DMS79 (cell line): ENCODE data around the gene SCTR.

ENCODE experiments used
- DNase-seq: peaks from one replicate; lab custom pipeline; 2025; lab: John Stamatoyannopoulos, UW

SCTR gene

DNA sequence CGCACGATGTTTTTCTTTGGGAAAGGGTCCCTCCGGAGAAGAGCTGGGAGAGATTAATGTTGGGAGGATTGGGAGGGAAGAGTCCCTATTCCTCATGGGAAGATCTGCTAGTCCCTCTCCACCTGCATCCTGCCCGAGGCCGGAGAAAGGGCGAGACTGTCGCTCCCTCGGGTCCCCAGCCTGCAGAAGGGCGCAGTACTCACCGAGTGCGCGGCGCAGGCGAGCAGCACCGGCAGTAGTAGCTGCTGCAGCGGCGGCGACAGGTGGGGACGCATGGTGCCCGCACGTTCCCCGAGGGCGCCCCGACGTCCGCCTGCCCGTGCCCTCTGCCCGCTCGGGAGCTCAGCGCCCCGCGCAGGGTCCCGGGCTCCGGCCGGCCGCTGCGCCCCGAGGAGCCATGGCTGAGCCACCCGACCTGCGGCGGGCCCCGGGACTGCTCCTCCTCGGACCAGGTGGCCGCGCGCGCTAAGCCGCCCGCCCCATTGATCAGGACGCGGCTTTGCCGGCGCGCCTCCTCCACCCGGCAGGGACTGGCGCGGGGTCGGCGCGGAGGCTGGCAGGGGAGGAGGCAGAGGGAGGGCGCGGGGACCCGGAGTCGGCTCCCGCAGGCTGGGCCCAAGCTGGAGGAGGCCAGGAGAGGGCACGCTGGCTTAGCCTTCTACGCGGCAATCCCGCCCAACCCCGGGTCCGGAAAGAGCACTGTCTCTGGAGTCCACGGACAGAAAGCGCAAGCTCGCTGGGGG, at the start of gene SCTR:
Gene SCTR (minus strand): TSS at position 532 of the 743 bp plus-strand sequence. CDS start 257 bp downstream, at position 275.
- DNase-seq: peak; percentile 15

DNA sequence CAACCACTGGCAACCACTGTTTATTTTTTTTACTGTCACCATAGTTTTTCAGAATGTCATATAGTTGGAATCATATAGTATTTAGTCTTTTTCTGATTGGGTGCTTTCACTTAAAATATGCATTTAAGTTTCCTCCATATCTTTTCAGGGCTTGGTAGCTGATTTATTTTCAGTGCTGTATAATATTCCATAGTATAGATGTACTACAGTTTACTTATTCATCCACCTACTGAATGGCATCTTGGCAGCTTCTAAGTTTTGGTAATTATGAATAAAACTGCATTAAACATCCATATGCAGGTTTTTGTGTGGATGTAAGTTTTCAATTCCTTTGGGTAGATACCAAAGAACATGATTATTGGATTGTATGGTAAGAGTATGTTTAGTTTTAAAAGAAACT, 43.0 kb upstream of the SCTR start:
- DNase-seq: no peak

DNA sequence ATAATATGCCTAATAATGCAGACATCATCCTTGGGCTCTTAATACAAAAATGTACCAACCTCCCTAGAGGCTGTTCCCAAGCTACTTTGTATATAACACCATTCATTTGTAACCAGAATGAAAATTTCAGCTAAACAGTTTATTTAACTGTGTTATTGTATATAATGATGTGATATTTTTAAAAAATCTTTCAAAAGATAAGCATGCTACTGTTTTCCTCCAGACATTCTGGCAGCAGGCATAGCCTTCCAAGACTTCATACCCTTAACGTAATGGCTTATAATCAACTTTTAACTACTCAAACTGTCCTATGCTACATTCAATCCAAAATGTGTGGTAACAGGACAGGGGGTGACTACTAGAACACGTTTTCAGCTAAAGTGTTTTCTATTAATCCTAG, 41.2 kb upstream of the SCTR start:
- no peak for DNase-seq

DNA sequence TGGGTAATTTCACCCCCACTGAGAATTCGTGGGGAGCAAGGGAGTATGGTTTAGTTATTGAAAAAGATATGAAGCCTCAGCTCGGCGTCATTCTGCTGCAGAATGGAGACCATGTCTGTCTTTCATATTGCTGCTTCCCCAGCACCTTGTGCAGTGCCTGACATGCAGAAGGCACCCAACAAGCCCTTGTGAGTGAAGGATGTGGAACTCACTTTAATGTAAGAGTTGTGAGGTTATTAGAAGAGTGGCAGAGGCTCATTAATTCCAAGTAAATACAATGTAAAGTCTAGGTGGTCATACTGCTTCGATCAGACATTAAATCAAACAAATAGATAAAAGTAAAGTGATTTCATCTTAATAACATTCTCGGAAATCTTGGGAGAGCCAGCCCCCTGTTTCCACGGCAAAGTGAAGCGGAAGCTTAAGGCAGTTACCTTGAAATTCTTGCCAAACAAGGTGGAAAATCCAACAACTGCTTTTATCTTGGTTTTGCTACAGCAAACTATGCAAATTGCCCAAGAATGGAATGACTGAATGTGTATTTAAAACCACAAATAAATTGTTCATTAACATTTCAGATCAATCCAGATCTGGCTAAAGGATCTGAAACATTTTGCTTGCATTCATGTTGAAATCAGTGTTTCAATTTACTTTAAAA, 29.5 kb upstream of the SCTR start:
- DNase-seq: no peak

DNA sequence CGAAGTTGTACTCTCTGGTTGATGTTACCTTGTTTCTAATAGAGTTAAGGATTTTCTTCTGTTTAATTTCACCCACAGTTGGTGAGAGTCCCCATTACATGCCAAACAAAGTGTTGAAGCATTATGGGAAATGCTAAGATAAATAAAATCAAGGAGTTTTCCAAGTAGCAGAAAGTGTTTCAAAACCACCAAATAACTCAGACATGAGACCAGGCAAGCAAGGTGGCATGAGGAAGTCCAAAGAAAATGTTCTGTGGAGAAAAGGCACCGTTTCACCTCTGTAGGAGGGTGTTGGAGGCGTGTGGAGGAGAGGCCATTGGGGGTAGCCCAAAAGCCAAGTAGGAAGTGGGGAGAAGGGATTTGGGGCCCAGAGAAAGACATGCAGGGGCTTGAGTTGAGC, 28.6 kb upstream of the SCTR start:
- DNase-seq: no peak

DNA sequence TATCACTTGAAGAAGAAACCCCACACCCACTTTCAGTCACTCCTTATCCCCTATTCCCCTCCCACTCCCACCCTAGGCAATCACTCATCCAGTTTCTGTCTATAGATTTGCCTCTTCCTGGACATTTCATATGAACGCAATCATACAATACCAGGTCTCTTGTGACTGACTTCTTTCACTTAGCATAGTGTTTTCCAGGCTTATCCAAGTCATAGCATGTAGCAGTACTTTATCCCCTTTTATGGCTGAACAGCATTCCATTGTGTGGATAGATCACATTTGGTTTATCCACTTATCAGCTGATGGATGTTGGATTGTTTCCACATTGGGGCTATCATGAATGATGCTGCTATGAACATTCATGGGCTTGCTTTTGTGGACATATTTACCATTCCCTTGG, 26.6 kb upstream of the SCTR start:
- no peak for DNase-seq

DNA sequence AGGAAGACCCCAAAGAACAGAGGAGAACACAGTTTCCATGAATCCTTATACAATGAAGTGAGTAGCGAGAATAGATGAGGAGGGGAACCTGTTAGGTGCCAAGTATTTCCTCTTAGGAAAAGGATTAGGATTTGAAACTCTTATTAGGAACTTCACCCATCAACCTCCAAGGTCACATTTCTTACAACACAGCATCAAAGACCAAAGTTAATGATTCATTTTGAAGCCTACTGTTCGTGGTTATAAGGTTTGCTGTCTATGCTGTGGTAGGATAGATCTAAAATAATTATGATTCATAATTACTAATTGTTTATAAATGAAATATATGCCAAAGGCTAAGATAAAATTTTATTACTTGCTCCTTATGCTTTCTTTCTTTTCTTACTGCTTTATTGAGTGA, 26.1 kb upstream of the SCTR start:
- no peak for DNase-seq

DNA sequence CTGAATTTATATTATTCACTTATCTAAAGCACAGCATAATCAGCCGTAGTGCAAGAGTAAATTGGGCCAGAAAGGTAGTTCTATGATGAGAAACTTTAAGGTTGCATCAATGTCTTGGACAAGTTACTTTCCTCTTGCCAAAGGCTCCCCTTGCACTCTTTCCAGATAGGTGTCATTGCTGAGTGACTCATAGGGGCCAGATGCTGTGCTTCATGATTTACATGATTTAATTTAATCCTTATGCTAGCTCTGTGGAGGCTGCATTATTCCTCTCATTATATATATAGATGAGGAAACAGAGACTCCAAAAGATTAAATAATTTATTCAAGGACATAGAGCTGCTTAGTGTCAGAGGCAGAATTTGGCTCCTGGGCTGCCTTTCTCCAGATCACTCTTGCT, 25.0 kb upstream of the SCTR start:
- no peak for DNase-seq

DNA sequence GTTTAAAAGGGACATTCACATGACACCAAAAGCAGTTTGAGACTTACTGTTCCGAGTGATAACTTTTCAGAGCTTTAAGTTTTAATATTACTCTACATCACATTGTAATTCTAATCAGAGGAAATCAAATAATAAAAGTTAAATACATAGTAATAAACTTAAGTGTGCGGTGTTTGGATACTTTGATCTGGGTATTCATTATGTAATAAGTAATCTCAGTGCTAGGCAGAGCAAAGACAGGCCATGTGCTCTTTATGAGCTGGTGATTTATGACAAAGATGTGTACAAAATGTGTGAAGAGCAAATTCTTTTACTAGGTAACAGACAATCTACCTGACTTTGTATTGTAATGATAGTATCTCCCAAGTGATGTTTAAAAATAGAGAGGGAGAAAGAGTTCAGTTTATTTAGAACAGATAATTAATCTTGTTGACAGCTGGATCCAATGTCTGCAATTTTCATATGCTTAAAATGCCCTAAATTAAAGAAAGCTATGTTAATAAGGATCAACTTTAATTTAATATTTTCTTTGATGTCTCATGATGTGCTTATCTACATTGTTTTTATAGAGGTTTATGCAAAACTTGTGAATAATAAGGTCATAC, 24.3 kb upstream of the SCTR start:
- no peak for DNase-seq

DNA sequence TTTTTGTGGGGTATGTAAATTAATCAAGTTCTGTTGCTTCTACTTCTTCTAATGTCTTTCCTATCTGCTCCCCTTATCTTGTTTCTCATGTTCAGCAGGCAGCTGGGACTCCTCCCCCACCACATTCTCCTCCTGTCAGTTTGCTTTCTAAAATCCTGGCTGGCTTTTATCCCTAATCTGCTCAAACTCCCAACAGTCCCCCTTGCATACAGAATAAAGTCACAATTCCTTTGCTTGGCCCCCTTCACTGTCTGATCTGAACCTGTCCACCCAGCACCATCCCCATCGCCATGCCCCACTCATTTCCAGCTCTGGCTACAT, 22.1 kb upstream of the SCTR start:
- no peak for DNase-seq

DNA sequence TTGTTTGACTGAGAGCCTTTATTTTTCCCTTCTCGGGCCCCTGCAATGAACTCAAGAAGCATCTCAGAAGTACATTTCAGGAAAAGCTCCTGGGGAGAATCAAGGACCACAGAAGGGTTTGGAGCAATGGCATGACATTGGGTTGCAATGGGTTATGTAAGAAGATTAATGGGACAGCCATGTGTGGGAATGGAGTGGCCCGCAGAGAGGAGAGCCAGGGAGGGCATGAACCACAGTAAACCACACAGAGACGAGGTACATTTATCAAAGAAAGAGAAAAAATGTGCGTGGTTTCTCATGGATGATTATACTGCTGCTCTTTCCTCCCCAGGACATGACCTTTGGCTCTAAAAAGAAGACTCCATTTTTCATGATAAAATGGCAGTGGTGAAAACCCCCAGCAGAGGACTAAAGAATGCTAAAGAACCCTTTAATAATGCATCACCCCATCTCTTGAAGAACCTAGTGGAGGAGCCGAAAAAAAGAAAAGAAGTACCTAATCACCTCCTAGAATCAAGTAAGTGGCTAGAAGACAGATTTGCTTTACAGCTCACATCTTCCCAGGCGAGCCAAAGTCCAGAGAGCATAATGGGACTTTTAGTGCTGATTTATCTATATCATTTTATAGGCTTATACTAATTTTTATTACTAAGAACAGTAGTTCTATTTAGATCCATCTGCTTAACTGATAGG, 21.6 kb upstream of the SCTR start:
- no peak for DNase-seq

DNA sequence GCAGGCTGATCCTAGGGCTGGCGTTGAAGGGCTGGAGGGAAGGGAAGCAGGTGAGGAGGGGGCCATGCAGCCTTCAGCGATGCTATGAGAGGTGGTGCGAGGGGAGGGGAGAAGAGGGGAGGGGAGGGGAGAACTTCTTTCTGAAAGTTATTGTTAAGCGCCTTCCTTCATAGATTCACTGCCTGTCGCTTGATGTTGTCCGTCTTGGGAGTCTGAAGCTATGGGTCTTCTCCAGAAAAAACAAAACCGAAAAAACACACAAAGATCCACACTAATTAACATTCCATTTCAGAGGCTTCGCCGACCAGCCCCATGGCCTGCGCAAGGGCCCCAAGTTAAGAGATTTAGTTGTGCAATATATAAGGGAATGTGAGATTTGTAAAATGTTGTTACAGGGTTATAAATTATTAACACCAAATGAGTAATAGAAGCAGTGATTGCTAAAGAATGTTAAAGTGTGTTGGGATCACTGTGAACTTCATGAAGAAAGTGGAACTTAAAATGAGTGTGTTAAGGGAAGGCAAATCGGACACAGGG, 20.7 kb upstream of the SCTR start:
- DNase-seq: no peak

DNA sequence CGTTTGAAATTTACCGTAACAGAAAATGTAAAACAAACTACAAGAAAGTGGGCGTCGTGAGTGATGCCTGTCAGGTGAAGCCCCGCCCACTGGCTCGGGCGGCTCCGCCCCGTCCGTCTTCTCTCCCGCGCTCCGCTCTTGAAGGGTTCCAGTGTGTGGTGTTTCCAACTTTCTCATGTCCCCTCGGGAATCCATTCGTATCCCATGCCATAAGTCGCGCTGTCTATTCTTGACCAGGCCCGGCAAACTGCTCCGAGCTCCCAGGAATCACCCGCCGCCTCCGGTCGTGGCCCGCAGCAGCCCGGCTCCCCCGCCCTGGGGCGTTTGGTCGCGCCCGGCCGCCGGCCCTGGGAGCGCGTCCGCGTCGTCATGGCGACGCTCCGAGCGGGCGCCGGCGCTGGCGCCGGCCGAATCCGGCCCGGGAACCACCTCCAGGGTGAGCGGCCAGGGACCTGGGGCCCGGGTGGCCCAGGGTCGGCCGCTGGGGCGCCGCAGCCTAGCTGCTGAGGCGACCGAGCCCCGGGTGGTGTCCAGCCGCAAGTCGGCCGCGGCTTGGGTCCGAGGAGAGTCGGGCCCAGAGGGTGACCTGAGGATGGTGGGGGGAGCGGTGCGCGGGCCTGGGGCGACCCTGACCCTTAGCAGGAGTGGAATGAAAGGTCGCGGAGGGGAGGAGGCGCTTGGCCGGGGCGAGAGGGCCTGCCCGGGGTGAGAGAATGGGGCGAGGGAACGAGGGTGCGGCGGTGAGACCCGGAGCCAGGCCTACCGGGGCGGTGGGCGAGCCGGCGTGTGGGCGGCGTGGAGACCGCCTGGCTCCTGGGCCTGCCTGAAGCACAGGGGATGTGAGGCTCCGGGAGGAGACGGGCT, 20.0 kb upstream of the SCTR start, which contains the start of gene CFAP221:
Gene CFAP221 (plus strand): TSS at position 375 of the 864 bp plus-strand sequence. CDS start 1,683 bp downstream, outside the sequence.
- peak; percentile 56 for DNase-seq

DNA sequence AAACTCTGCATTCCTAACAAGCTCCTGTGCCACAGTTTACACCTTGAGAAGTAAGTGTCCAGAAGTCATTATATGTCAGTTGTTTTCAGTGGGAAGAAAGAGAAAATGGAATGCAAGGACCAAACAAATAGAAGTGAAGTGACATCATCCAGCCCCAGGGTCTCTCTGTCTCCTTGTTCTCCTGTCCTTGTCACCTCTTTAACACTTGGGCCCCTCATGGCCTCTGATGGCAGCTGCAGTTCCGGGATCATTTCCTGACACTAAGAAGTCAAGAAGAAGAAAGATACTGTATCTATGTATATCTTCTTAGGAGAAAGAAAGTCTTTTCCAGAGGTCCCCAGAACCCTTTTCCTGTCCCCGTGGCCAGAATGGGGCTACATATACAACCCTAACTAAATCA, 17.2 kb upstream of the SCTR start:
- no peak for DNase-seq

DNA sequence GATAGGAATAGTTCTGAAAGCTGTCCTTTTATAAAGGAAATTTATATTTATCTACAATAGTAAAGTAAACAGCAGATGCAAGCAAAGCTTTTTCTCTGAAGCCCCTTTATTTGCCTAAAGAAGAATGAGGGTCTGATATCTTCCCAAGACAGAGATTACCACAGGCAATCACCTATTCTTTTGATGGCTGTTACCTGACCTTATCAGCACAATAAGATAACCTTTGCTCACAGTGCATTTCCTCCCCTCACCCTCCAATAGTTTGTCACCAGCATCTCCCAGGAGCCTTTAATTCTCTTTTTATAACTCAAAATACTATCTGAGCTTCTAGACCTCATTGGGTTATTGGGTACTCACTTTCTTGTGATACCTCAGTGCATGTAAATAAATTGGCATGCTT, 13.5 kb upstream of the SCTR start:
- no peak for DNase-seq

DNA sequence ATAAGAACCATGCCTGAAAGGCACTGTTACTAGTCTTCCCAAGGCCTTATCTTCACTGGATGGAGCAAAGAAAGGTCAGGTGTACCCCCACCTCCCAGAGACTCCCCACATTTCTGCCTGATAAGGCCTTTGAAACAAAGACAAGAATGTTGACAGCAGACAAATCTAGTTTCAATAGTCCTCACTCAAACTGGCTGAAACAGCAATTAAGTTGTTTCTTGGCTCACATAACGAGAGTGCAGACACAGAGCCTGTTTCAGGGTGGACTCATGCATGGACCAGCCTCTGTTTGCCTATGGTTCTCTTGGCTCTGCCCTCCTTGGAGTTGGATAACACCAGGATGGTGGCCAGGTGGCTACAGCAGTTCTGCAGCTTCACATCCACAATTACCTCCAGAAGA, 12.4 kb upstream of the SCTR start:
- DNase-seq: no peak

DNA sequence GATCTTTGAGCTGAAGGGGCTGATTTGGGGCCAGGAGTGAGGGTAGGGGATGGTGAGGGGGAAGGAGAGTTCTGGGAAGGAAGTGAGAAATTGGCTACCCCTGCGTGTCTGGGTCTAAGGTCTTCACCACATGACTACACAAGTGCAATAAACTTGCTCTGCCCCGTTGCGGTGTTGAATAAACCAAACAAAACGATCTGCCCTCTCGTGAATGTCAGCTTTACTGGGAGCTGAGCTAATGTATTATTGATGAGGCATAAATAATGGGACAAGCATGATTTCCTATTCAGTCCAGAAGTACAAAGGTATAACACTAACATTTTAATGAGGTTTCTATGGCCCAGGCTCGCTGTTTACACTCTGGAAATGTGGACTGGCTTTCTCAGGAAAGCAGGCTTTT, 11.9 kb upstream of the SCTR start:
- peak; percentile 41 for DNase-seq

DNA sequence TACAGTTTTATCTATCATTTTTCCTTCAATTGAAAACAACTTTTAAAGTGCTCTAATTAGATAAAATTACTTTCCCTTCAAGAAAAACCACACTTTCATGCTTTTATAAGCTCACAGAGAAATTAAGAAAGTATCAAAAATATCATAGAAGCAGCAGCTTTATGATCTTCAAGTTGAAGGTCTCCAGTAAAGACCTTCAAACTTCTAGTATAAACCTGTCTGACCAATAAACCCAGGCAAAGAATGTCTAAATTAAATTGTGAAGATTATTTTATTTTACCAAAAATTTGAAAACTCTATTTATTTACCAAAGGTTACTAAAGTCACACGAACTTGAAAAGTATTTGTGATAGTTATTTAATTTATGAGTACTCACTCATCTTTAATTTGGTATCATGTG, 9.3 kb upstream of the SCTR start:
- DNase-seq: no peak

DNA sequence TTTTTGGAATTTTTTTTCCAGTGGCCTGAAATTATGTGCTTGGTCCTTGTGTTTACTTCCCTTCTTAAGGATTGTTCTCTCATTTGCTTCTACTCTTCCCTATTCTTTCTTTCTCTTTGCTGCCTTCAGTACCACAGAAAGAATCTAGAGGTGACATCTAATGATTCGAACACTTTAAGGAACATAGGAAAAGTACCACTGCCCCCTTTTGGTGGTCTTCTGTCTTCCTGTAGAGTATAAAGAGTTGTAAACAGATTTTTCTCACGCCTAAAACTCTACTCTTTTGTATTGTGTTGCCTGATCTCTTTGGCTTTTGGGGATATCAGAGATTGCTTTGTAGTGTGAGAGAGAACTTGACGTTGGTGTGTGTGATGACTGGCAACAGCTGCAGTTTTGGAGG, 7.0 kb upstream of the SCTR start:
- DNase-seq: no peak

DNA sequence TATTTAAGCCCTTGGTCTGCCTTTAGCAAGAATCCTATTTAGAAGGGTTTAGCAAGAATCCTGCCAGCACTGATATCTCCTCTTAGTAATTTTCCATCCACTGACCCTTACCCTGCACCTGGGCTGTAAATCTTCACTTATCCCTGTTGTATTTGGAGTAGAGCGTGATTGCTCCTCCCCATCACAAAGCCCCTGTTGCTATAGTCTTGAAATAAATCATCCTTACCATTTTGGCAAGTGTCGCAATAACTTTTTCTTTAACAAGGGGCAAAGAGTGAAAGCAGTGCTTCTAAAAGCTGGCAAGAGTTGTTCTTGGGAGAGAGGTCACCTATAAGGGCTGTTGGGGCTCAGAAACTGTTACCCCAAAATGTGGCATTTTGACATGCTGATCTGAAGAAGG, 3.7 kb upstream of the SCTR start:
- no peak for DNase-seq

DNA sequence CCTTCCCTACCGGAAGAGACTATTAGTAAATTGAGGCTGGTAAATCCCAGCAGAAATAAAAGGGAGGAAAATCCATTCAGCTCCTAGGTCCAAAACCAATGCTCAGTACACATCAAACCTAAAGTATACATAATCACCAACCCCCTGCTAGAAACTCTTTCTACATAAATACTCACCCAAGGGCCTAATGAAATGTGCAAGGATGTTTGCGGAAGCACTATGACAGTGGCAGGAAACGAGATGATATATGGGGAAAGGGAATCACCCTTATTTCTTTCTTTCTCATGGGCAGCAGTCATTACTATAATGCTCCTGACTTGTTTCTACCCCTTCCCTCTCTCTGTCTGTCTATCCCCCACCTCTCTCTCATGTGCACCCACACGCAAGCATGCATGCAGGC, 1.3 kb upstream of the SCTR start:
- DNase-seq: no peak
